Type B pancreatic cell (in vitro differentiated cells): ENCODE measurements around the gene ALG6. TPM values are rescaled to one million over a fixed set of nuclear protein-coding genes. Genes with fewer than 3 reads are reported as not detected.
"Not testable (repeated sequence)": the region's sequence is repeated elsewhere in the genome, so short reads cannot be mapped to it uniquely, and the experiment has no call there.

Experiments used
- DNase-seq: peaks from one replicate; pipeline ENCODE4 v3.0.0; 2021; ENCODE audit warnings: mixed read lengths; ENCODE audit not compliant: unreplicated experiment; ENCODE audit errors: extremely low spot score
- H3K27ac Mint-ChIP-seq: 2 replicates; pipeline ENCODE4 v1.8.0; 2021; ENCODE audit warnings: mild to moderate bottlenecking, mixed read lengths
- H3K27me3 Mint-ChIP-seq: 2 replicates; pipeline ENCODE4 v1.8.0; 2021; ENCODE audit warnings: mixed read lengths
- H3K36me3 Mint-ChIP-seq: 2 replicates; pipeline ENCODE4 v1.8.0; 2021; ENCODE audit warnings: mixed read lengths
- H3K4me1 Mint-ChIP-seq: one replicate; pipeline ENCODE4 v1.8.0; 2021; ENCODE audit warnings: mixed read lengths; ENCODE audit not compliant: unreplicated experiment
- H3K4me3 Mint-ChIP-seq: 2 replicates; pipeline ENCODE4 v1.8.0; 2021; ENCODE audit warnings: mild to moderate bottlenecking, mixed read lengths
- H3K9me3 Mint-ChIP-seq: 2 replicates; pipeline ENCODE4 v1.8.0; 2021; ENCODE audit warnings: mixed read lengths
- total RNA-seq: library from RNA; stranded (reverse); gene quantifications from 2 replicates; pipeline ENCODE4 v1.2.1, GENCODE V29; 2021; ENCODE audit warnings: low replicate concordance
- TF ChIP-seq, protein P1 (sequence below): fragments of 200-600 bp; sonication (generic); conservative IDR thresholded peaks from 2 replicates; pipeline ENCODE4 v1.5.0; 2021; ENCODE audit warnings: antibody characterized with exemption, mild to moderate bottlenecking

ALG6 gene
- total RNA-seq, 1 donor from 2014 or later: 20.5 TPM

DNA sequence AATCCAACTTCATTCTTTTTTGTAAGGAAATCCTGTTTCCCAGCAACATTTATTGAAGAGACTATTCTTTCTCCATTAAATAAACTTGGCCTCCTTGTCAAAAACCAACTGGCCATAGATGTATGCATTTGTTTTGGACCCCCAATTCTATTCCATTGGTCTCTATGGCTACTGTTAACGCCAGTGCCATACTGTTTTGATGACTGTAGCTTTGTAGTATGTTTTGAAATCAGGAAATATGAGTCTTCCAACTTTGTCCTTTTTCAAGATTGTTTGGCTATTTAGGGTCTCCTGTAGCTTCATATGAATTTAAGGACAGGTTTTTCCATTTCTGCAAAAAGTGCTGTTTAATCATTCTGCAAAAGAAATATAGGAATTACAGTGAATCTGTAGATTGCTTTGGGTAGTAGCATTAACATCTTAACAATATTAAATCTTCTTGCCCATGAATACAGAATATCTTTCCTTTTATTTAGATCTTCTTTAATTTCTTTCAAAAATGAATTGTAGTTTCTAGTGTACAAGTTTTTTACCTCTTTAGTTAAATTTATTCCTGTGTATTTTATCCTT, 94.3 kb downstream of the ALG6 start:
- H3K4me1 Mint-ChIP-seq: no peaks in the 10 kb centered on the region
- H3K36me3 Mint-ChIP-seq: peaks cover 21% of the 10 kb centered on the region
- peaks cover 12% of the 10 kb centered on the region for H3K9me3 Mint-ChIP-seq
- H3K27ac Mint-ChIP-seq: no peak overlapping the region
- DNase-seq: no peak
- no peak overlapping the region for H3K4me3 Mint-ChIP-seq
- H3K27me3 Mint-ChIP-seq: no peaks in the 10 kb centered on the region
- TF ChIP-seq, protein P1, sequence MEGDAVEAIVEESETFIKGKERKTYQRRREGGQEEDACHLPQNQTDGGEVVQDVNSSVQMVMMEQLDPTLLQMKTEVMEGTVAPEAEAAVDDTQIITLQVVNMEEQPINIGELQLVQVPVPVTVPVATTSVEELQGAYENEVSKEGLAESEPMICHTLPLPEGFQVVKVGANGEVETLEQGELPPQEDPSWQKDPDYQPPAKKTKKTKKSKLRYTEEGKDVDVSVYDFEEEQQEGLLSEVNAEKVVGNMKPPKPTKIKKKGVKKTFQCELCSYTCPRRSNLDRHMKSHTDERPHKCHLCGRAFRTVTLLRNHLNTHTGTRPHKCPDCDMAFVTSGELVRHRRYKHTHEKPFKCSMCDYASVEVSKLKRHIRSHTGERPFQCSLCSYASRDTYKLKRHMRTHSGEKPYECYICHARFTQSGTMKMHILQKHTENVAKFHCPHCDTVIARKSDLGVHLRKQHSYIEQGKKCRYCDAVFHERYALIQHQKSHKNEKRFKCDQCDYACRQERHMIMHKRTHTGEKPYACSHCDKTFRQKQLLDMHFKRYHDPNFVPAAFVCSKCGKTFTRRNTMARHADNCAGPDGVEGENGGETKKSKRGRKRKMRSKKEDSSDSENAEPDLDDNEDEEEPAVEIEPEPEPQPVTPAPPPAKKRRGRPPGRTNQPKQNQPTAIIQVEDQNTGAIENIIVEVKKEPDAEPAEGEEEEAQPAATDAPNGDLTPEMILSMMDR: no peak

DNA sequence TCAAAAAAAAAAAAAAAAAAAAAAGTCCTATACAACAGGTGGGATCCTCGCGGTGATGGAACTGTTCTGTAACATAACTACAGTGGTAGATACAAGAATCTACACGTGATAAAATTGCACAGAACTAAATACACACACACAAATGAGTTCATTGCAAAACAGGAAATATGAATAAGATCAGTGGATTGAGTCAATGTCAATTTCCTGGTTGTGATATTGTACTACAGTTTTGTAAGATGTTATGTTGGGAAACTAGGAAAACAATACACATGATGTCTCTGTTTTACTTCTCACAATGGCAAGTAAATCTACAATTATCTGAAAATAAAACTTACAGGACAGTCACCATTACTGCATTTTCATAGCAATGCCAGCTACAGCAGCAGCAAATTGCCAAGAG, 95.8 kb downstream of the ALG6 start:
- no peak overlapping the region for H3K4me3 Mint-ChIP-seq
- peaks cover 12% of the 10 kb centered on the region for H3K9me3 Mint-ChIP-seq
- TF ChIP-seq, protein P1: no peak
- peaks cover 21% of the 10 kb centered on the region for H3K36me3 Mint-ChIP-seq
- no peaks in the 10 kb centered on the region for H3K4me1 Mint-ChIP-seq
- DNase-seq: no peak
- H3K27me3 Mint-ChIP-seq: no peaks in the 10 kb centered on the region
- H3K27ac Mint-ChIP-seq: no peak overlapping the region

DNA sequence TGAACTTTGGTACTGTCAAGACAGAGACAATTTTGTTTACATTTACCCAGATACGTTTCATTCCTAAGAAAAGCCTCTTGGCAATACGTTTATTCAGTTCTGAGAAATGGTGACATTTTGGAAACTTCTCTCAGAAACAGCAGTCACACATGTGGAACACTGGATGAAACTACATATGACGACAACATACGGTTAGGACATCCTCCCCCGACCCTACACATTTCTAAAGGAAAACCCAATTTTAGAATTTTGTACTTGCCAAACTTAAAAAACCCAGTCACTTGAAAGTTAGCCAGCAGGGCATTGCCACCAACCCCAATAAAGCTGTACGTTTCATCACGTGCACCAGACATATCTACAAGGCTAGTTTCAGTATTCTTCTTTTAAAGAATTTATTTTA, 98.8 kb downstream of the ALG6 start:
- Mint-ChIP-seq H3K4me1 (no peaks in the 10 kb centered on the region), H3K27ac (no peak overlapping the region), H3K4me3 (no peak overlapping the region), H3K9me3 (peaks cover 17% of the 10 kb centered on the region), H3K27me3 (no peaks in the 10 kb centered on the region), H3K36me3 (peaks cover 18% of the 10 kb centered on the region)
- no peak for DNase-seq
- TF ChIP-seq, protein P1: no peak

DNA sequence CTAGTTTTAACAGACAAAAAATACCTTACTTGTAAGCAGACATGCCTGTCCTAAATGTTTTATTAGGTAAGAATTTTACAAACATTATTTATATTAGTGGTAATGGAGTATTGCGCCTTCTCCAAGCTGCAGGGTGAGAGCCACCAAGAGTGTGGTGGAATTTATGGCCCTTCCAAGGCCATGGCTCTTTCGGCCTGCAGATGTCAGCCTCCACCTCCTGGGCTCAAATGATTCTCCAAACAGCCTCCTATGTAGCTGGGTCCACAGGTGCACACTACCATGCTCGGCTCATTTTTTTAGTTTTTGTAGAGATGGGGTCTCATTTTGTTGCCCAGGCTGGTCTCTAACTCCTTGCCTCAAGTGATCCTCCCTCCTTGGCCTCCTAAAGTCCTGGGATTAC, 99.3 kb downstream of the ALG6 start:
- Mint-ChIP-seq H3K27me3 (no peaks in the 10 kb centered on the region), H3K36me3 (peaks cover 21% of the 10 kb centered on the region), H3K9me3 (peaks cover 16% of the 10 kb centered on the region), H3K27ac (no peak overlapping the region), H3K4me3 (no peak overlapping the region), H3K4me1 (no peaks in the 10 kb centered on the region)
- no peak for DNase-seq
- TF ChIP-seq, protein P1: no peak

DNA sequence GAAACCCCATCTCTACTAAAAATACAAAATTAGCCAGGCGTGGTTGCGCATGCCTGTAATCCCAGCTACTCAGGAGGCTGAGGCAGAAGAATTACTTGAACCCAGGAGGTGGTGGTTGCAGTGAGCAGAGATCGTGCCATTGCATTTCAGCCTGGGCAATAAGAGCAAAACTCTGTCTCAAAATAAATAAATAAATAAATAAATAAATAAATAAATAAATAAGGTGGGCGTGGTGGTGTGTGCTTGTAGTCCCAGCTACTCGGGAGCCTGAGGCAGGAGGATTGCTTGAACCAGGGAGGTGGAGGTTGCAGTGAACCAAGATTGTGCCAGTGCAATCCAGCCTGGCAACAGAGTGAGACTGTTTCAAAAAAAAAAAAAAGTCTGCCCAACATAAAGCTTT, 101.3 kb downstream of the ALG6 start:
- H3K4me1 Mint-ChIP-seq, H3K4me3 Mint-ChIP-seq, DNase-seq, H3K27ac Mint-ChIP-seq, H3K36me3 Mint-ChIP-seq, H3K9me3 Mint-ChIP-seq, H3K27me3 Mint-ChIP-seq: not testable (repeated sequence)

DNA sequence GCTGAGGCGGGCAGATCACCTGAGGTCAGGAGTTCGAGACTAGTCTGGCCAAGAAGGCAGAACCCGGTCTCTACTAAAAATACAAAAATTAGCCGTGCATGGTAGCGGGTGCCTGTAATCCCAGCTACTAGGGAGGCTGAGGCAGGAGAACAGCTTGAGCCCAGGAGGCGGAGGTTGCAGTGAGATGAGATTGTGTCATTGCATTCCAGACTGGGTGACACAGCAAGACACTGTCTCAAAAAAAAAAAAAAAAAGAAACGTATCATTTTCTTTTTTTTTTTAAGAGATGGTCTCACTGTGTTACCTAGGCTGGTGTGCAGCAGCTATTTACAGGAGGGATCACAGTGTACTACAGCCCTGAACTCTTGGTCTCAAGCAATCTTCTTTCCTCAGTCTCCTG, 108.3 kb downstream of the ALG6 start:
- Mint-ChIP-seq H3K9me3 (peaks cover 1% of the 10 kb centered on the region), H3K4me1 (no peaks in the 10 kb centered on the region)
- TF ChIP-seq, protein P1: no peak

More for the DNA sequence above, 108.3 kb downstream of the ALG6 start:
- DNase-seq: no peak
- peaks cover 16% of the 10 kb centered on the region for H3K36me3 Mint-ChIP-seq
- H3K27me3 Mint-ChIP-seq: no peaks in the 10 kb centered on the region
- H3K4me3 Mint-ChIP-seq: no peak overlapping the region
- no peak overlapping the region for H3K27ac Mint-ChIP-seq
